ENCODE data around the gene SAMSN1. TPM values are rescaled to one million over a fixed set of nuclear protein-coding genes. Genes with fewer than 3 reads are reported as not detected.

Gene SAMSN1
- total and polyA plus RNA-seq, 3 donors from 2014 or later = 0.71 to 2.2 (median 1.7) TPM

GRCh38 chr21:14585122-14585521 lies 39.0 kb upstream of the SAMSN1 start:
- TF ChIP-seq POLR2A (IDR thresholded peaks at IDR 0.05) (no peak), CTCF (IDR thresholded peaks at IDR 0.05) (no peak)
- Histone ChIP-seq H3K27ac (no peak overlapping the region), H3K4me3 (no peak overlapping the region), H3K27me3 (no peaks in the 10 kb centered on the region), H3K36me3 (ENCODE audit: low read depth, missing control alignments) (no peaks in the 10 kb centered on the region), H3K4me1 (no peaks in the 10 kb centered on the region), H3K9me3 (no peaks in the 10 kb centered on the region)
- no peak for DNase-seq
- WGBS, 2 donors = 50% methylated on average over 1 of the region's 1 CpG
- intact Hi-C loops (cut with DNase I; ENCODE audit: low total_unique reads) = no loop called here

DNA sequence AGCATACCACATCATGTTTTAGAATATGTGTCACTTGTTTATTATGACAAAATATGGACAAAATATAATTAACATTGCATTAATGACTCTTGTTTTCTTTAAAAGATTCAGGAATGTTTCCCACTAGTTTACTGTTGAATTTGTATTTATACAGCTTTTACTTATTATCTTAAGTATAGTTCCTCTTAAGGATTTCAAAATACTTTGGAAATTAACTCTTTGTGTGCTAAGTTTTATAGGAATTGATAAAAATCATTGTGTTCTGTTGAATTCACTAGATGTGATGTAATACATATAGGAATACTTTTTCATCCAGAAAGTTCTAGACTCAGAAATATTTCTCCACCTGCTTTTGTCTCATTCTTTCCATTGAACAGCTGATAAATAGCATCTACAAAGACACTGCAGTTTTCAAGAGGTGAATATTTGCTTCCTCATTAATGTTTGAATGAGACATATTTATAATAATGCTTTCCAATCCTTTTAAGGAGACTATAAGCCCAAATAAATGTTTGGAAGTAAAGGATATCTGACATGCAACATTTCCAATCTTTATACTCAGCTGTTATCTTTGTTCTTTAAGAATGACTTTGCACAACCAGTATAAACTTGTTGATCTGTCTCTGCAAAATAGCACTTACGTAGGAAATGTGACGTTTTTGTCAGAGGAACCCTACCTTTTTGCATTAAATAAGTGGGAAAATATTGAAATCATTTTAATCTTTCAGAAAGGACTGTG lies 38.4 kb upstream of the SAMSN1 start:
- no peak for TF ChIP-seq POLR2A (IDR thresholded peaks at IDR 0.05)
- no peak for TF ChIP-seq CTCF (IDR thresholded peaks at IDR 0.05)
- Histone ChIP-seq H3K9me3 (no peaks in the 10 kb centered on the region), H3K4me3 (no peak overlapping the region), H3K36me3 (ENCODE audit: low read depth, missing control alignments) (no peaks in the 10 kb centered on the region), H3K27ac (no peak overlapping the region), H3K4me1 (no peaks in the 10 kb centered on the region), H3K27me3 (no peaks in the 10 kb centered on the region)
- intact Hi-C loops (cut with DNase I; ENCODE audit: low total_unique reads) = no loop called here
- WGBS, 2 donors = 70 to 80% methylated on average over 2 of the region's 2 CpGs
- no peak for DNase-seq

GRCh38 chr21:14583629-14584255 lies 37.6 kb upstream of the SAMSN1 start:
- TF ChIP-seq CTCF (IDR thresholded peaks at IDR 0.05) = no peak
- no peak for TF ChIP-seq POLR2A (IDR thresholded peaks at IDR 0.05)
- H3K27me3 ChIP-seq = no peaks in the 10 kb centered on the region
- 79 to 84% methylated on average over 4 of the region's 4 CpGs for WGBS, 2 donors
- no peak overlapping the region for H3K27ac ChIP-seq
- intact Hi-C loops (cut with DNase I; ENCODE audit: low total_unique reads) = no loop called here
- H3K4me1 ChIP-seq = no peaks in the 10 kb centered on the region
- H3K4me3 ChIP-seq = no peak overlapping the region
- DNase-seq = no peak
- H3K36me3 ChIP-seq (ENCODE audit: low read depth, missing control alignments) = no peaks in the 10 kb centered on the region
- no peaks in the 10 kb centered on the region for H3K9me3 ChIP-seq

GRCh38 chr21:14582934-14583628 lies 37.0 kb upstream of the SAMSN1 start:
- no peaks in the 10 kb centered on the region for H3K27me3 ChIP-seq
- no peaks in the 10 kb centered on the region for H3K4me1 ChIP-seq
- 62 to 73% methylated on average over 10 of the region's 10 CpGs for WGBS, 2 donors
- H3K27ac ChIP-seq = no peak overlapping the region
- no peak overlapping the region for H3K4me3 ChIP-seq
- intact Hi-C loops (cut with DNase I; ENCODE audit: low total_unique reads) = no loop called here
- H3K36me3 ChIP-seq (ENCODE audit: low read depth, missing control alignments) = no peaks in the 10 kb centered on the region
- no peak for TF ChIP-seq CTCF (IDR thresholded peaks at IDR 0.05)
- no peaks in the 10 kb centered on the region for H3K9me3 ChIP-seq
- DNase-seq = no peak
